ENCODE results near the gene UBN2. TPM values are rescaled to one million over a fixed set of nuclear protein-coding genes. Genes with fewer than 3 reads are reported as not detected.
A peak's percentile ranks its signal among the peaks of the same experiment; 100 is the strongest.

UBN2 gene
- total RNA-seq = 10 to 100 TPM; 18.0 to 46.2 (median 22.6) TPM

DNA sequence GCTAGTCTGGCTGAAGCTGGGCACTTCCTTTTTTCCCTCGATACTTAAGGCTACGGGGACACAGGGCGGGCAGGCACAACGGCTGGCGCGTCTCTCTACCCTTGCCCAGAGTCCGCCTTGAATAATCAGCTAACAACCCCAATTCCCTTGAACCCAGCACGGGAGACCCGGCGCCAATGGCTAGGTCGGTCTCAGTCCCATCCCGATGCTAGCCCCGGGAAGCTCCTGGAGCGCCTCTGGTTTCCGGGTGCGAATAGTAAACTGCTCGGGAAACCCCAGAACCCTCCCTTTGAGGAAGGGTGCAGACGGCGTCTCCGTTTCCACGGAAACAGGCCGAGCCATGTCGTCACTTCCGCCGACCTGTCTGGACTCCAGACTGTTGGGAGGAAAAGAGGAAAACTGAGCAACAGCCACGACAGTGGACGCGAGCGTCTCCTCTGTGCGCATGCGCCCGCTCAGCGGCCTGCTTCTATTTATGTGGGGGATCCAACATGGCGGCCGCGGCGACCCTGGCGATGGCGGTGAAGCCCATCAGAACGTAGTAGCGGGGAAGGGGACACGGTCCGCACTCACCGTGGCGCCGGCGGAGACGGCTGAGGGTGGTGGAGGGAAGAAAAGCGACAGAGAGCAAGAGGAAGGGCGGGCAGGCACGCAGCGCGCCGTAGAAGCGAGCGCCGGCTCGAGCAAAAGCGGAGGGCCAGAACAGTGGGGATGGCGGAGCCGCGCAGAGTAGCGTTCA lies at the start of gene UBN2:
Gene UBN2, plus strand, starts transcription at position 464 of the 739 bp plus-strand sequence. Its CDS starts 248 bp downstream, at position 712.
- H3K36me3 ChIP-seq = no peaks in the 10 kb centered on the region
- H3K27me3 ChIP-seq = no peaks in the 10 kb centered on the region
- H3K9me3 ChIP-seq = no peaks in the 10 kb centered on the region
- peaks cover 0 to 14% (median 3%) of the 10 kb centered on the region in 4 donors for H3K4me1 ChIP-seq
- H3K4me3 ChIP-seq = peak within 1 kb of the TSS; percentile 75 to 98 (median 89)
- DNase-seq = peak; percentile 91 to 98 (median 96)
- H3K27ac ChIP-seq = peak within 1 kb of the TSS; percentile 88 to 94 (median 90)
- TF ChIP-seq CTCF (IDR thresholded peaks at IDR 0.05) (no peak), POLR2A (IDR thresholded peaks at IDR 0.05) (peak in 1 of 2 donors; percentile 71)

GRCh38 chr7:139181404-139181803 lies 49.6 kb upstream of the UBN2 start:
- Histone ChIP-seq H3K4me1 (no peaks in the 10 kb centered on the region), H3K9me3 (no peaks in the 10 kb centered on the region), H3K27me3 (no peaks in the 10 kb centered on the region), H3K27ac (no peak overlapping the region), H3K4me3 (no peak overlapping the region), H3K36me3 (no peaks in the 10 kb centered on the region)
- TF ChIP-seq CTCF (IDR thresholded peaks at IDR 0.05) = no peak
- TF ChIP-seq POLR2A (IDR thresholded peaks at IDR 0.05) = no peak
- no peak for DNase-seq

DNA sequence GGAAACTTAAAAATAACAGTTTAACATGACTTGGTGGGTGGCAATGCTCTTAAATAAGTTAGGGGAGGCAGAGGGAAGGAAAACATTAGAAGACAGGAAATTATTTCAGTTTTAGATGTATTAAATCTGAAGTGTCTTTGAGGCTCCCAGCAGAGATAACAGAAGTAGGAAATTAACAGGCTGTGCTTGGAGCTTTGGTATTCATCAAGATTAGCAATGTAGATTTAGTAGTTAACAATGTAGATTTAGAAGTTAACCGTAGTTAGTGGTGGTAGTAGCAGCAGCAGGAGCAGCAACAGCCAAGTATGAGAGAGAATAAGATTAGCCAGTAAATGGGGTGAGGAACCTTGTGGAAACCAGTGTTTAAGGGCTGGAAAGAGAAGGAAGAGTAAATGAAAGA lies 48.7 kb upstream of the UBN2 start:
- no peaks in the 10 kb centered on the region for H3K9me3 ChIP-seq
- H3K4me3 ChIP-seq = no peak overlapping the region
- no peaks in the 10 kb centered on the region for H3K27me3 ChIP-seq
- no peak overlapping the region for H3K27ac ChIP-seq
- no peaks in the 10 kb centered on the region for H3K36me3 ChIP-seq
- no peaks in the 10 kb centered on the region for H3K4me1 ChIP-seq
- TF ChIP-seq CTCF (IDR thresholded peaks at IDR 0.05) (no peak), POLR2A (IDR thresholded peaks at IDR 0.05) (no peak)
- no peak for DNase-seq

- no peak for DNase-seq
Measured at GRCh38 chr7:139183251-139183650, 47.8 kb upstream of the UBN2 start.

GRCh38 chr7:139183878-139184338 lies 47.1 kb upstream of the UBN2 start:
- TF ChIP-seq POLR2A (IDR thresholded peaks at IDR 0.05) = no peak
- TF ChIP-seq CTCF (IDR thresholded peaks at IDR 0.05) = no peak
- H3K36me3 ChIP-seq = no peaks in the 10 kb centered on the region
- H3K4me1 ChIP-seq = no peaks in the 10 kb centered on the region
- DNase-seq = no peak
- H3K27ac ChIP-seq = no peak overlapping the region
- H3K4me3 ChIP-seq = no peak overlapping the region
- H3K9me3 ChIP-seq = no peaks in the 10 kb centered on the region
- no peaks in the 10 kb centered on the region for H3K27me3 ChIP-seq

More at GRCh38 chr7:139183251-139183650, 47.8 kb upstream of the UBN2 start:
- Histone ChIP-seq H3K27ac (no peak overlapping the region), H3K9me3 (no peaks in the 10 kb centered on the region), H3K4me3 (no peak overlapping the region), H3K4me1 (no peaks in the 10 kb centered on the region), H3K36me3 (no peaks in the 10 kb centered on the region), H3K27me3 (no peaks in the 10 kb centered on the region)
- TF ChIP-seq POLR2A (IDR thresholded peaks at IDR 0.05) (no peak), CTCF (IDR thresholded peaks at IDR 0.05) (no peak)

All from Peyer's patch (tissue), 4 donors.